ENCODE data around the gene HDC. TPM values are rescaled to one million over a fixed set of nuclear protein-coding genes. Genes with fewer than 3 reads are reported as not detected.

Gene HDC
- total RNA-seq, 1 experiment from 2014 or later, result not detected

- POLR2A ChIA-PET, result no interaction called here
- CTCF ChIA-PET, result no interaction called here
- intact Hi-C loops (cut with micrococcal nuclease; ENCODE audit: unreplicated experiment) (no loop called here), in situ Hi-C loops (cut with HindIII; ENCODE audit: low pct_unique_long_range_greater_than_20kb, low sequenced_read_pairs) (no loop called here)
- BruUV-seq (replicated peaks), result no TSS peak
- H3K27me3 ChIP-seq (ENCODE audit: control insufficient read depth, insufficient read depth, low read length), result no peaks in the 10 kb centered on the region
- H3K9me3 ChIP-seq (ENCODE audit: control insufficient read depth, insufficient read depth, low read depth, low read length), result no peaks in the 10 kb centered on the region
- H3K36me3 ChIP-seq (ENCODE audit: control insufficient read depth, insufficient read depth, low read length), result no peaks in the 10 kb centered on the region
- H3K4me1 ChIP-seq (ENCODE audit: control insufficient read depth, insufficient read depth, low read length), result no peaks in the 10 kb centered on the region
- H3K4me3 ChIP-seq (ENCODE audit: low read depth in 2 of 2, low read length in 2 of 2), result no peak overlapping the region
- ATAC-seq (no peak), DNase-seq (ENCODE audit: low read depth, low spot score) (no peak)
- no peak overlapping the region for H3K27ac ChIP-seq (ENCODE audit: low read length)
- no peak for TF ChIP-seq TCF7L2 (IDR thresholded peaks at IDR 0.05; ENCODE audit: low read depth, low read length)
- no peak for TF ChIP-seq CTCF (IDR thresholded peaks at IDR 0.05)
- no peak for TF ChIP-seq REST (IDR thresholded peaks at IDR 0.05; ENCODE audit: insufficient read depth in 1 of 2, low read depth in 2 of 2, low read length in 1 of 2)
- no peak for TF ChIP-seq SIN3A (IDR thresholded peaks at IDR 0.05; ENCODE audit: borderline replicate concordance, insufficient read depth, low read depth, low read length)
Observed at GRCh38 chr15:50236433-50236832, 29.1 kb downstream of the HDC start.

GRCh38 chr15:50235794-50236193, 29.7 kb downstream of the HDC start:
- no peak overlapping the region for H3K27ac ChIP-seq (ENCODE audit: low read length)
- no peak for TF ChIP-seq SIN3A (IDR thresholded peaks at IDR 0.05; ENCODE audit: borderline replicate concordance, insufficient read depth, low read depth, low read length)
- TF ChIP-seq REST (IDR thresholded peaks at IDR 0.05; ENCODE audit: insufficient read depth in 1 of 2, low read depth in 2 of 2, low read length in 1 of 2), result no peak
- no peak for TF ChIP-seq CTCF (IDR thresholded peaks at IDR 0.05)
- TF ChIP-seq POLR2AphosphoS5 (IDR thresholded peaks at IDR 0.05; ENCODE audit: low read depth, low read length), result no peak
- TF ChIP-seq TCF7L2 (IDR thresholded peaks at IDR 0.05; ENCODE audit: low read depth, low read length), result no peak
- no peak for DNase-seq (ENCODE audit: low read depth, low spot score)
- no TSS peak for BruUV-seq (replicated peaks)
- H3K36me3 ChIP-seq (ENCODE audit: control insufficient read depth, insufficient read depth, low read length), result no peaks in the 10 kb centered on the region
- H3K4me1 ChIP-seq (ENCODE audit: control insufficient read depth, insufficient read depth, low read length), result no peaks in the 10 kb centered on the region
- no peak for ATAC-seq
- H3K27me3 ChIP-seq (ENCODE audit: control insufficient read depth, insufficient read depth, low read length), result no peaks in the 10 kb centered on the region
- intact Hi-C loops (cut with micrococcal nuclease; ENCODE audit: unreplicated experiment), result no loop called here
- POLR2A ChIA-PET, result no interaction called here
- no peaks in the 10 kb centered on the region for H3K9me3 ChIP-seq (ENCODE audit: control insufficient read depth, insufficient read depth, low read depth, low read length)
- CTCF ChIA-PET, result no interaction called here
- no peak overlapping the region for H3K4me3 ChIP-seq (ENCODE audit: low read depth in 2 of 2, low read length in 2 of 2)
- in situ Hi-C loops (cut with HindIII; ENCODE audit: low pct_unique_long_range_greater_than_20kb, low sequenced_read_pairs), result no loop called here

Data from Panc1 (cell line).